Heart left ventricle (tissue), 13 donors: ENCODE data around the gene UQCRH.

Experiments
- CTCF ChIP-seq, 12 donors: fragments of 200-600 bp; sonication (generic) in 4 of 12; IDR thresholded peaks; one replicate each; pipeline versions ENCODE4 v1.5.0 to v1.8.0; 2018 to 2022; ENCODE audit warnings: antibody characterized with exemption in 12 of 12, mild to moderate bottlenecking in 5 of 12
- POLR2A ChIP-seq, 2 donors: fragments of 450-650 bp; IDR thresholded peaks; one replicate each; pipeline ENCODE4 v1.6.1; 2017; ENCODE audit warnings: antibody characterized with exemption in 2 of 2, mild to moderate bottlenecking in 2 of 2, moderate library complexity in 2 of 2
- donor health status: ischemic (EF 13 %, LVEDD 7.1; RV severe dilation, severe dysfunction).
- donor health status: DM: no; HTN: yes; CAD: no.
- donor health status: DM: no; HTN: no; CAD: no.
- donor health status: ischemic (EF 25% LVEDD 6.9; RV normal size, moderate dysfunction).
- donor health status: ischemic (EF 25% LVEDD 5.7; RV mildly dilated, moderate dysfunction).
- donor health status: ischemic (EF 35%, LVEDD 5.7; RV mildly dilated, moderate dysfunction).
- donor health status: nonischemic (EF 11% LVEDD 7.7; RV severe dilation, severe dysfunction).
- donor health status: DM: yes; HTN: yes; CAD: no.
- donor health status: PGD.
- donor health status: ischemic (EF 29% LVEDD 5.4; RV normal size, mild dysfunction).
- donor health status: nonischemic (EF 23%, LVEDD 6.1; RV moderate dilation, normal function).

GRCh38 chr1:46295306-46295705 is 8.2 kb upstream of the UQCRH start:
- TF ChIP-seq CTCF (IDR thresholded peaks at IDR 0.05): no peak
- no peak for TF ChIP-seq POLR2A (IDR thresholded peaks at IDR 0.05)
